Naive thymus-derived CD8-positive, alpha-beta T cell (primary cell): Measurements from ENCODE around the gene TMEM86A. TPM values are rescaled to one million over a fixed set of nuclear protein-coding genes. Genes with fewer than 3 reads are reported as not detected.
A peak's percentile ranks its signal among the peaks of the same experiment; 100 is the strongest.

Experiments
- ATAC-seq, 2 donors: fragments of 150-1000 bp; cut with Tn5 transposase in 1 of 2; sonication (Bioruptor Pico), chemical (Tn5 transposase) in 1 of 2; 1 replicate in 1 of 2; 2 replicates in 1 of 2; pipeline ENCODE4 v1.10.0; 2021; ENCODE audit warnings: mild to moderate bottlenecking in 2 of 2, moderate library complexity in 2 of 2
- POLR2A ChIA-PET: fragments of 350-600 bp; sonication (Branson Sonifier 250); formaldehyde crosslinking; loops from one replicate; lab custom pipeline; 2021; ENCODE audit warnings: antibody characterized with exemption; lab: Charles Lee
- DNase-seq, 10 donors: peaks; one replicate each; pipeline versions ENCODE4 v3.0.0 to v3.0.0-alpha.2; 2020 to 2022
- H3K27ac Mint-ChIP-seq, 10 donors: one replicate each; pipeline ENCODE4 v1.8.0; 2020 to 2022; ENCODE audit warnings: mild to moderate bottlenecking in 10 of 10, mixed read lengths in 10 of 10, moderate library complexity in 4 of 10, inconsistent platforms in 1 of 10
- H3K27me3 Mint-ChIP-seq, 5 donors: one replicate each; pipeline ENCODE4 v1.8.0; 2021 to 2022; ENCODE audit warnings: mixed read lengths in 5 of 5
- H3K36me3 Mint-ChIP-seq, 3 donors: one replicate each; pipeline ENCODE4 v1.8.0; 2020 to 2022; ENCODE audit warnings: mixed read lengths in 3 of 3, mild to moderate bottlenecking in 2 of 3, inconsistent platforms in 1 of 3
- H3K4me1 Mint-ChIP-seq, 4 donors: one replicate each; pipeline ENCODE4 v1.8.0; 2021 to 2022; ENCODE audit warnings: mixed read lengths in 4 of 4
- H3K4me3 Mint-ChIP-seq, 10 donors: one replicate each; pipeline ENCODE4 v1.8.0; 2020 to 2022; ENCODE audit warnings: mild to moderate bottlenecking in 10 of 10, mixed read lengths in 10 of 10, moderate library complexity in 6 of 10, inconsistent platforms in 1 of 10
- H3K9me3 Mint-ChIP-seq, 9 donors: one replicate each; pipeline ENCODE4 v1.8.0; 2020 to 2022; ENCODE audit warnings: mixed read lengths in 9 of 9, mild to moderate bottlenecking in 3 of 9, inconsistent platforms in 1 of 9, moderate library complexity in 1 of 9
- polyA plus RNA-seq, 3 donors: library from polyadenylated mRNA; unstranded; fragments of 300-500 nt; fragmentation: Illumina TruSeq; gene quantifications; one replicate each; pipeline ENCODE4 v1.2.3, GENCODE V29; 2021
- total RNA-seq, 8 experiments: library from RNA in 2 of 8; stranded (reverse) in 2 of 8; gene quantifications; one replicate each; pipeline ENCODE4 v1.2.3 and lab custom pipeline; 2021 to 2026

TMEM86A gene
- total and polyA plus RNA-seq, 5 experiments from 2014 or later: 0.43 to 6.7 (median 1.9) TPM

DNA sequence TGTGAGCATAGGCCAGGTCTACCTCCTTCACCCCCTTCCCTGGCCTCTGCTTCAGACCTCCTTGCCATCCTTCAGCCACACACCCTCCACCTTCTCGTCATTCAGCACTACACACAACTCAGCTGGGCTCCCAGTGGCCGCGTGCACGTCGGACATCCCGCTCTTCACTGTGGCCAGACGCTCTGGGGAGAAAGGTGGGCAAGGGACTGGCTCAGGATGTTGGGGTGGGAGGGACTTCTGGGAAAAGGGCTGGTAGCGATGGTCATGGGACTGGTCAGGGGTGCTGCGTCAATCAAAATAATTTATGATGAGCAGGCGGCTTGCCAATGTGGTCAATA, 15.8 kb downstream of the TMEM86A start:
- H3K9me3 Mint-ChIP-seq: no peaks in the 10 kb centered on the region
- no peak for ATAC-seq
- peaks cover 0 to 1% (median 0%) of the 10 kb centered on the region in 5 donors for H3K27me3 Mint-ChIP-seq
- no peak for DNase-seq
- no peak overlapping the region for H3K4me3 Mint-ChIP-seq
- H3K4me1 Mint-ChIP-seq: no peaks in the 10 kb centered on the region
- no peaks in the 10 kb centered on the region for H3K36me3 Mint-ChIP-seq
- POLR2A ChIA-PET: no interaction called here
- H3K27ac Mint-ChIP-seq: no peak overlapping the region

DNA sequence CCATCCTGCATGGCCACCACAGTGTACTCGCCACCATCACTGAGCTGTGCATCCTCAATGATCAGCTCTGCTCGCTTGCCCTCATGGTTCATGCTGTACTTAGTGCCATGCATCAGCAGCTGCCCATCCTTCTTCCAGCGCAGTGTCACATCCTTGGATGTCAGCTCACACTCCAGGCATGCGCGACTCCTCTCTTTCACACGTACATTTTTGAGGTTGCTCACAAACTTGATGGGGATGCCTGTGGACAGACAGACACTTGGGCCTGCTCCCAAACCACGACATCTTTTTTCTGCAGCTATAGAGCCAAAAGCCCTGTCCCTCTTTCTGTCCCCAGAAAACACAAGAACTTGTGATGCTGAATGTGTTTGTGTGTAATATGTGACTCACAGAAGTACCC, 16.9 kb downstream of the TMEM86A start:
- no peaks in the 10 kb centered on the region for H3K27me3 Mint-ChIP-seq
- H3K9me3 Mint-ChIP-seq: no peaks in the 10 kb centered on the region
- no peaks in the 10 kb centered on the region for H3K36me3 Mint-ChIP-seq
- DNase-seq (no peak), ATAC-seq (no peak)
- H3K4me1 Mint-ChIP-seq: peaks cover 0 to 7% (median under 1%) of the 10 kb centered on the region in 4 donors
- peak overlapping the region in 1 of 10 donors; percentile 61 for H3K27ac Mint-ChIP-seq
- H3K4me3 Mint-ChIP-seq: no peak overlapping the region
- POLR2A ChIA-PET: no interaction called here

DNA sequence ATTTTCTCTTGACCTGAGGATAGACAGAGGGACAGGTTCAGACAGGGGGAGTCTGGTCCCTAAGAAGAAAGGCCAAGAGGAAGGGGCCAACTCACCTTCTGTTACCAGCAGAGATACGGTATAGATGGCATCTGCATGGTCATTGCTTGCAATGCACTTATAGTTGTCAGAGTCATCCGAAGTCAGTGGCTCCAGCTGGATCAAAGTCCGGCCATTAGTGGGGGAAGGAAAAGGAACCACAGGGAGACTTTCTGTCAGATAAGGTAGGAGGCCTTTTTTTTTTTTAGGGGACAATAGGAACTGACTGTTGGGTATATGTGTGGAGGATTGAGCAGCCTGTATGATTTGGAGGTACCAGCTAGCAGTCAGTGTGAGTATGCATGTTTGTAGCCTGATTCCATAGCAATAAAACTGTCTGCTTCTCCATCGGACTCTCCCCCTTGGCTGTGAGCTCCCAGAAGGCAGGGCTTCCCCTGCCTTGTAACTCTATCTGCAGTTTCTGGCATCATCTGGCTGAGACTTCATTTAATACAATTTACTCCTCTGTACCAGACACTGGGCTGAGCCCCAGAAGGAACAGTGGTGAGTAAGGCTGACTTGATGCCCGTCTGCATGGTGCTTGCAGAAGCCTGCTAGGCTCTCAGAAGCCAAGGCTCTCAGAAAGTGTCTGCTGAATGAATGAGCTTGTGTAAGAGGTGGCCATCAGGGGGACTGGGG, 21.7 kb downstream of the TMEM86A start:
- no peaks in the 10 kb centered on the region for H3K27me3 Mint-ChIP-seq
- DNase-seq (no peak), ATAC-seq (no peak)
- H3K9me3 Mint-ChIP-seq: no peaks in the 10 kb centered on the region
- peaks cover 2 to 22% (median 8%) of the 10 kb centered on the region in 4 donors for H3K4me1 Mint-ChIP-seq
- H3K36me3 Mint-ChIP-seq: no peaks in the 10 kb centered on the region
- H3K27ac Mint-ChIP-seq: peak overlapping the region in 7 of 10 donors; percentile 9 to 87 (median 66)
- peak overlapping the region; percentile 87 to 96 (median 93) for H3K4me3 Mint-ChIP-seq
- POLR2A ChIA-PET: no interaction called here

DNA sequence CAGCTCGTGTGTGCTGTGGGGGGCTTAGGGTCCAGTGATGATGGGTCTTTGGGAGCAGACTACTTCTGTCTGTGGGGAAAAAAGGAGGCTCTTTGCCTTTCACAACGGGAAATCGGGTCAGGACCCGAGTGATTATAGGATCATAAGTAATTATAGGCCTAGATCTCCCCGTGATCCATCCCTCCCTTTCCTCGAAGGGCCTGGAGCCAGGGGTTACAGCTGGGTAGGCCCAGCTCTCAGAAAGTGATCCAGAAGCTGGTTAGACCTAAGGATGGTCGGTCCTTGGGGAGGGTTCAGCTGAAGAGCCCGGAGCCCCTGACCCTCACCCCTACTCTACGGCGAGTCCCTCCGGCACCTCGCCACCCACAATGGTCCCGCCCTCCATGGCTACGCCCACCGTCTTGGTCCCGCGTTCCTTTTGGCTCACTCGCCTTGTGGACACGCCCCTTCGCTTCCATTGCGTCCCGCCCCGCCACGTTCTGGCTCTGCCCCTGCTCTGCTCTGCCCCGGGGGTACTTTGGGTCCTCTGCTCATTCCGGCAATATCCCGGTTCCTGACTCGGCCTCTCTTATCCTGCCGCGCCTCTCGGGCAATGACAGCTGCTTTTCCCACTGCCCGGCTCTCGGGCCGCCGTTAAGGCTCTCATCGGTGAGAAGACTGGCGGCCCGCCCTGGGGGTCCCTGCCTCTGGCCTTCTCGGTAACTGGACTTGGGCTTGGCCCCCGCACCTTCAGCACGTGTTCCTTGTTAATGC, 22.4 kb downstream of the TMEM86A start:
- peak overlapping the region; percentile 87 to 96 (median 93) for H3K4me3 Mint-ChIP-seq
- no peaks in the 10 kb centered on the region for H3K9me3 Mint-ChIP-seq
- H3K36me3 Mint-ChIP-seq: no peaks in the 10 kb centered on the region
- no peaks in the 10 kb centered on the region for H3K27me3 Mint-ChIP-seq
- ATAC-seq (peak; percentile 95 to 96), DNase-seq (peak; percentile 73 to 90 (median 80))
- H3K27ac Mint-ChIP-seq: peak overlapping the region; percentile 31 to 88 (median 67)
- POLR2A ChIA-PET: interaction anchor here (1.7 kb wide), 1 partner anchor 23 kb away, joined by 10 read pairs; the partner anchor contains the start of gene TMEM86A
- peaks cover 2 to 22% (median 8%) of the 10 kb centered on the region in 4 donors for H3K4me1 Mint-ChIP-seq

DNA sequence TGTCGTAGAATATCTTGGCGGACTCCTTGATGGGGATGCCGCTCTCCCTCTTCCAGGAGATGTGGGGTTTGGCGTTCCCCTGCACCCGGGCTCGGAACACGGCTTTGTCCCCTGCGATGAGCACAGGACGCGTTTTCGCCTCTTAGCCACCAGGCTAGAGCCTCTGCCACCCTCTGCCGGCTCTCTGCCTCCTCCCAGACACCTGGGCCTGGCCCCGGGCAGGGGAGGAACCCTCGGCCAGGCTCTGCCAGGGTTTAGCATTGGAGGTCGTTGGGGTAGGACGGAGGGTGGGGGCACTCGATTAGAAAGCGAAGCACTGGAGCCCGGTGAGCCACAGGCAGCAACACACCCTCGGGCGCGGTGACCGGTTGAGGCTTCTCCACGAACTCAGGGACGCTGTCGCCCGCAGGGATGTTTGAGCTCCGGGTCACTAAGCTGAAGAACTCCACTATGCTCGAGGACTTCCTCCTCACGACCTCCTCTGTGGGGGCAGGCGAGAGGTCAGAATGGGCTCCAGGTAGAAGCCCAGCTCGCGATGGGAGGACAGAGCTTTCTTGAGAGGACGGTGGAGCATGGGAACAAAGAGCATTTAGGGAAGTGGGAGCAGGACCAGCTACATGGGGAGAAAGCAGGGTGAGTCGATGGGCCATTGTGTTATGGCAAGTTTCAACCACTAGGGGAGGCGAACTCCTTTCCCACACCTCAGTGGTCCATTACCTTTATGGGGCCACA, 23.1 kb downstream of the TMEM86A start:
- no peaks in the 10 kb centered on the region for H3K36me3 Mint-ChIP-seq
- peak overlapping the region; percentile 87 to 96 (median 93) for H3K4me3 Mint-ChIP-seq
- no peaks in the 10 kb centered on the region for H3K9me3 Mint-ChIP-seq
- H3K4me1 Mint-ChIP-seq: peaks cover 2 to 22% (median 8%) of the 10 kb centered on the region in 4 donors
- POLR2A ChIA-PET: interaction anchor here (0.5 to 1.7 kb wide), 6 partner anchors 9 to 197 kb away, joined by 3 to 10 read pairs (median 4); partner anchors contain the start of gene TMEM86A
- peak in 7 of 10 donors; percentile 21 to 66 (median 46) for DNase-seq
- peak; percentile 64 to 66 for ATAC-seq
- peak overlapping the region in 9 of 10 donors; percentile 53 to 95 (median 68) for H3K27ac Mint-ChIP-seq
- H3K27me3 Mint-ChIP-seq: no peaks in the 10 kb centered on the region

- H3K36me3 Mint-ChIP-seq: no peaks in the 10 kb centered on the region
- DNase-seq (no peak), ATAC-seq (no peak)
- no peaks in the 10 kb centered on the region for H3K9me3 Mint-ChIP-seq
- H3K27me3 Mint-ChIP-seq: no peaks in the 10 kb centered on the region
- POLR2A ChIA-PET: interaction anchor here (0.5 to 1.7 kb wide), 6 partner anchors 9 to 197 kb away, joined by 3 to 10 read pairs (median 4); partner anchors contain the start of gene TMEM86A
- peak overlapping the region in 9 of 10 donors; percentile 74 to 96 (median 92) for H3K4me3 Mint-ChIP-seq
- H3K27ac Mint-ChIP-seq: peak overlapping the region in 7 of 10 donors; percentile 55 to 95 (median 68)
- H3K4me1 Mint-ChIP-seq: peaks cover 2 to 22% (median 8%) of the 10 kb centered on the region in 4 donors
Observed at GRCh38 chr11:18722293-18722637, 23.7 kb downstream of the TMEM86A start.

GRCh38 chr11:18723991-18724390, 25.4 kb downstream of the TMEM86A start:
- DNase-seq (no peak), ATAC-seq (no peak)
- Mint-ChIP-seq H3K36me3 (no peaks in the 10 kb centered on the region), H3K27me3 (peaks cover 0 to 3% (median 0%) of the 10 kb centered on the region in 5 donors), H3K4me1 (peaks cover 7 to 35% (median 16%) of the 10 kb centered on the region in 4 donors), H3K27ac (peak overlapping the region in 1 of 10 donors; percentile 24), H3K4me3 (no peak overlapping the region), H3K9me3 (no peaks in the 10 kb centered on the region)
- POLR2A ChIA-PET: interaction anchor here (1.1 kb wide), 1 partner anchor 90 kb away, joined by 4 read pairs; the partner anchor contains the start of gene SPTY2D1

GRCh38 chr11:18726040-18726439, 27.5 kb downstream of the TMEM86A start, which contains the start of gene IGSF22:
Gene IGSF22 (minus strand): TSS chr11:18726188. CDS start chr11:18724236, 1,952 bp downstream.
- no peaks in the 10 kb centered on the region for H3K9me3 Mint-ChIP-seq
- peak within 1 kb of the TSS in 1 of 10 donors; percentile 53 for H3K27ac Mint-ChIP-seq
- peaks cover 0 to 3% (median 0%) of the 10 kb centered on the region in 5 donors for H3K27me3 Mint-ChIP-seq
- H3K4me1 Mint-ChIP-seq: peaks cover 7 to 24% (median 14%) of the 10 kb centered on the region in 4 donors
- DNase-seq (no peak), ATAC-seq (no peak)
- no peaks in the 10 kb centered on the region for H3K36me3 Mint-ChIP-seq
- H3K4me3 Mint-ChIP-seq: no peak within 1 kb of the TSS
- POLR2A ChIA-PET: interaction anchor here (0.5 kb wide), 1 partner anchor 689 kb away, joined by 3 read pairs; no protein-coding TSS in a partner anchor

DNA sequence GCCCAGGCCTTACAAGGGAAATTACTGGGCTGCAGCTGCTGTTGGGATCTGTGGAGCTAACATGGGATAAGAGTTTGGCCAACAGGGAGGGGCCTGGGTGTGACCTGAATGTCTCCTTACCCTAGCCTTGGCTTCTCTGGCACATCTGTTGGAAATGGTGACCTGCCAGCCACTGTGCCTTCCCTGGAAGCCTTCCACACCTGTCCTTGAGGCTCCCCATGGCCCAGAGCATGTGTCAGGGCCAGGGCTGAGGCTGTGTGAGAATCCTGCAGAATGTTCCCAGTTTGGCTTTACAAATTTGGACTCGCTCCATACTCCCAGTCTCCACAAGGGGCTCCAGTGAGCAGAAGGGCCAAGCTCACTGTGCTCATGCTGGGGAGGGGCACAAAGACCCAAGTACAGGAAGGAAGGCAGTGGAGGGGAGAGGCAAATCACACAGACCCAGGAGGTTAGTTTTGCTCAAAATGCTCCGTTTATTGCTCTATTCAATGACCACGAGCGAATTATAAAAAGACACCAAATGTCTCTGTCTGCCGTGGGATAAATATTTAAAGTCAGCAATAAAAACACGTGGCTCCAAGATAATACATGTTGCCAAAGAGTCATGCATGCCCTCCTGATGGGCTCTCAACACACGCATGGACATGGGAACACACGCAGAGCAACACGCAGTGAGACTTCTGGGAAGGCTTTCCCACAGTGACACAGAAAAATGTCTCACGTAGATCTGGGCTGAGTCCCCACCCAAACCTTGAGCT, 29.1 kb downstream of the TMEM86A start:
- Mint-ChIP-seq H3K4me3 (peak overlapping the region in 5 of 10 donors; percentile 12 to 60 (median 24)), H3K4me1 (peaks cover 11 to 19% (median 14%) of the 10 kb centered on the region in 4 donors), H3K27me3 (peaks cover 0 to 3% (median 0%) of the 10 kb centered on the region in 5 donors), H3K36me3 (no peaks in the 10 kb centered on the region), H3K27ac (peak overlapping the region in 6 of 10 donors; percentile 0 to 69 (median 42)), H3K9me3 (no peaks in the 10 kb centered on the region)
- DNase-seq (peak; percentile 23 to 74 (median 47)), ATAC-seq (peak; percentile 81 to 94)
- POLR2A ChIA-PET: interaction anchor here (0.5 to 1.3 kb wide), 4 partner anchors 56 to 194 kb away, joined by 3 to 7 read pairs (median 3); partner anchors contain the start of genes SPTY2D1 and UEVLD

DNA sequence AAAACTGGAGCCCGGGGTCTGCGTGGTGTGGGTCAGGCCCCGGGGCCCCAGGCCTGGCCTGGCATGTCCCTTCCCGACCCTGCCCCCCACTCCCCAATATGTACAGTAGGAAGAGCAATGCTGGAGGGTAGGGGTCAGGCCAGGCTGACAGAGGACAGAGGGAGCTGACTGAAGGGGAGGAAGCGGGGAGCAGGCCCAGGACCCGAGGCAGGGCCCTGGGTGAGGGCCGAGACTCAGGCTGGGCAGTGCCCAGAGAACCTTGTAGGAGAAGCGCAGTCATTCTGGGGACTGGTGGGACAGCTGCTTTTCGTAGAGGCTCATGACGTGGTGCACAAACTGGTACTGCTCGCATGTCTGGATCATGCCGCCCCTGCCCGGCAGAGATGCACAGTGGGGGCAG, 30.1 kb downstream of the TMEM86A start:
- Mint-ChIP-seq H3K36me3 (no peaks in the 10 kb centered on the region), H3K4me3 (no peak overlapping the region), H3K9me3 (no peaks in the 10 kb centered on the region), H3K4me1 (peaks cover 11 to 19% (median 14%) of the 10 kb centered on the region in 4 donors), H3K27me3 (peaks cover 0 to 3% (median 0%) of the 10 kb centered on the region in 5 donors), H3K27ac (peak overlapping the region in 1 of 10 donors; percentile 5)
- ATAC-seq: no peak
- DNase-seq: no peak
- POLR2A ChIA-PET: interaction anchor here (0.6 to 1.1 kb wide), 2 partner anchors 53 to 57 kb away, joined by 3 read pairs; no protein-coding TSS in a partner anchor

GRCh38 chr11:18729426-18729825, 30.8 kb downstream of the TMEM86A start:
- ATAC-seq (no peak), DNase-seq (no peak)
- POLR2A ChIA-PET: interaction anchor here (0.6 kb wide), 1 partner anchor 54 kb away, joined by 3 read pairs; no protein-coding TSS in a partner anchor

More at GRCh38 chr11:18729426-18729825, 30.8 kb downstream of the TMEM86A start:
- Mint-ChIP-seq H3K27ac (no peak overlapping the region), H3K27me3 (peaks cover 0 to 3% (median 0%) of the 10 kb centered on the region in 5 donors), H3K9me3 (no peaks in the 10 kb centered on the region), H3K4me3 (no peak overlapping the region), H3K36me3 (no peaks in the 10 kb centered on the region), H3K4me1 (peaks cover 11 to 19% (median 14%) of the 10 kb centered on the region in 4 donors)
